Ascending aorta (tissue), 2 donors: Measurements from ENCODE around the gene HCN2. TPM values are rescaled to one million over a fixed set of nuclear protein-coding genes. Genes with fewer than 3 reads are reported as not detected.
"Not testable (repeated sequence)": the region's sequence is repeated elsewhere in the genome, so short reads cannot be mapped to it uniquely, and the experiment has no call there.

Source experiments
- DNase-seq, 2 donors: peaks; one replicate each; pipeline ENCODE4 v3.0.0-alpha.2; 2019; ENCODE audit warnings: low spot score in 2 of 2
- H3K27ac ChIP-seq, 2 donors: fragments of 200-600 bp; sonication (generic); one replicate each; pipeline ENCODE4 v1.5.1; 2016 to 2017; ENCODE audit warnings: mild to moderate bottlenecking in 1 of 2
- H3K27me3 ChIP-seq: fragments of 200-600 bp; sonication (generic); one replicate; pipeline ENCODE4 v1.5.1; 2017
- H3K36me3 ChIP-seq, 2 donors: fragments of 200-600 bp; sonication (generic); one replicate each; pipeline ENCODE4 v1.5.1; 2016
- H3K4me1 ChIP-seq, 2 donors: fragments of 200-600 bp; sonication (generic); one replicate each; pipeline ENCODE4 v1.5.1; 2016 to 2017; ENCODE audit warnings: mild to moderate bottlenecking in 1 of 2
- H3K4me3 ChIP-seq, 2 donors: fragments of 200-600 bp; sonication (generic); one replicate each; pipeline ENCODE4 v1.5.1; 2016 to 2017; ENCODE audit warnings: mild to moderate bottlenecking in 1 of 2
- H3K9me3 ChIP-seq, 2 donors: fragments of 200-600 bp; sonication (generic); one replicate each; pipeline ENCODE4 v1.5.1; 2016
- CTCF ChIP-seq, 3 experiments: fragments of 200-600 bp in 2 of 3; fragments of 450-650 bp in 1 of 3; sonication (generic) in 2 of 3; IDR thresholded peaks; one replicate each; pipeline ENCODE4 v1.5.1; 2016 to 2019; ENCODE audit warnings: antibody characterized with exemption in 3 of 3, mild to moderate bottlenecking in 1 of 3, moderate library complexity in 1 of 3
- intact Hi-C: fragments of 100-400 bp; cut with DNase I; formaldehyde crosslinking; loops from one replicate; pipeline ENCODE4 v1.15.1; 2023
- total RNA-seq: library from RNA; depleted of rRNA; stranded (reverse); fragments of >200 nt; gene quantifications from one replicate; pipeline ENCODE4 v1.1.0, GENCODE V29; 2016

HCN2 gene
- total RNA-seq, 1 donor from 2014 or later = not detected

GRCh38 chr19:617551-618246 is 28.0 kb downstream of the HCN2 start:
- no peak overlapping the region for H3K4me3 ChIP-seq
- no peaks in the 10 kb centered on the region for H3K27me3 ChIP-seq
- no peaks in the 10 kb centered on the region for H3K4me1 ChIP-seq
- intact Hi-C loops = no loop called here
- no peaks in the 10 kb centered on the region for H3K9me3 ChIP-seq
- peaks cover 45 to 55% of the 10 kb centered on the region in 2 donors for H3K36me3 ChIP-seq
- no peak for TF ChIP-seq CTCF (IDR thresholded peaks at IDR 0.05)
- no peak for DNase-seq
- H3K27ac ChIP-seq = no peak overlapping the region

GRCh38 chr19:618247-618619 is 28.6 kb downstream of the HCN2 start:
- Histone ChIP-seq H3K4me1 (no peaks in the 10 kb centered on the region), H3K9me3 (no peaks in the 10 kb centered on the region), H3K4me3 (no peak overlapping the region), H3K27me3 (no peaks in the 10 kb centered on the region), H3K36me3 (peaks cover 50 to 60% of the 10 kb centered on the region in 2 donors), H3K27ac (no peak overlapping the region)
- intact Hi-C loops = no loop called here
- TF ChIP-seq CTCF (IDR thresholded peaks at IDR 0.05) = no peak
- DNase-seq = no peak

- intact Hi-C loops = no loop called here
- Histone ChIP-seq H3K9me3 (no peaks in the 10 kb centered on the region), H3K27ac (no peak overlapping the region), H3K4me1 (no peaks in the 10 kb centered on the region), H3K4me3 (no peak overlapping the region), H3K36me3 (peaks cover 55 to 65% of the 10 kb centered on the region in 2 donors), H3K27me3 (no peaks in the 10 kb centered on the region)
- no peak for TF ChIP-seq CTCF (IDR thresholded peaks at IDR 0.05)
- no peak for DNase-seq
Measured at GRCh38 chr19:618674-619285, 29.1 kb downstream of the HCN2 start.

- Histone ChIP-seq H3K27me3 (no peaks in the 10 kb centered on the region), H3K4me1 (no peaks in the 10 kb centered on the region), H3K27ac (no peak overlapping the region), H3K9me3 (no peaks in the 10 kb centered on the region), H3K36me3 (peaks cover 57 to 70% of the 10 kb centered on the region in 2 donors), H3K4me3 (no peak overlapping the region)
- DNase-seq = no peak
- intact Hi-C loops = no loop called here
- TF ChIP-seq CTCF (IDR thresholded peaks at IDR 0.05) = no peak
Measured at GRCh38 chr19:619286-620002, 29.8 kb downstream of the HCN2 start.

GRCh38 chr19:620166-620862 is 30.6 kb downstream of the HCN2 start:
- no peak for TF ChIP-seq CTCF (IDR thresholded peaks at IDR 0.05)
- peaks cover 62 to 79% of the 10 kb centered on the region in 2 donors for H3K36me3 ChIP-seq
- DNase-seq = no peak

GRCh38 chr19:621191-621590 is 31.5 kb downstream of the HCN2 start:
- intact Hi-C loops, H3K9me3 ChIP-seq, DNase-seq, H3K4me1 ChIP-seq, H3K4me3 ChIP-seq, H3K27me3 ChIP-seq, H3K27ac ChIP-seq: not testable (repeated sequence)
- H3K36me3 ChIP-seq = peaks cover 68 to 82% of the 10 kb centered on the region in 2 donors

More at GRCh38 chr19:620166-620862, 30.6 kb downstream of the HCN2 start:
- H3K4me3 ChIP-seq = no peak overlapping the region
- no peak overlapping the region for H3K27ac ChIP-seq
- H3K27me3 ChIP-seq = no peaks in the 10 kb centered on the region
- intact Hi-C loops = no loop called here
- no peaks in the 10 kb centered on the region for H3K9me3 ChIP-seq
- H3K4me1 ChIP-seq = no peaks in the 10 kb centered on the region
